Fibroblast of pulmonary artery (primary cell): Measurements from ENCODE around the gene CLTCL1.

ENCODE experiments used
- DNase-seq: peaks from one replicate; pipeline ENCODE4 v3.0.0-alpha.2; 2010; ENCODE audit warnings: low read depth
- H3K4me3 ChIP-seq: replicated peaks from 2 replicates; pipeline ENCODE4 v1.5.1; 2011; ENCODE audit warnings: low read depth, mild to moderate bottlenecking, control low read depth, low read length, moderate library complexity
- TF ChIP-seq, protein P1 (sequence below): IDR thresholded peaks from 2 replicates; pipeline ENCODE4 v1.5.1; 2011; ENCODE audit warnings: mild to moderate bottlenecking, control low read depth, low read length, inconsistent platforms; ENCODE audit errors: missing control alignments

CLTCL1 gene

DNA sequence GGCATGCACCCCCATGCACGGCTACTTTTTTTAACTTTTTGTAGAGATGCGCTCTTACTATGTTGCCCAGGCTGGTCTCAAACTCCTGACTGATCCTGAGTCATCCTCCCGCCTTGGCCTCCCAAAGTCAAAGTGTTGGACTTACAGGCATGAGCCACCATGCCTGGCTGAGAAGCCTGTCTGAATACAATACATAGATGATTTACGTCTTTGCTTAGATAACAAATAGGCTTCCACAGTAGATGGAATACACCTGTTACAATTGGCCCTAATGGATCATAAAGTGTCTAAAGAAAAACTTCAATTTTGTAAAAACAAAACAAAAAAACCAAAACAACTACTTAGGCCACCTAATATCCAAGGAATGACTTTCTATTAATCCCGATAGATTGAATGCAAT is 13.0 kb upstream of the CLTCL1 start:
- TF ChIP-seq, protein P1, sequence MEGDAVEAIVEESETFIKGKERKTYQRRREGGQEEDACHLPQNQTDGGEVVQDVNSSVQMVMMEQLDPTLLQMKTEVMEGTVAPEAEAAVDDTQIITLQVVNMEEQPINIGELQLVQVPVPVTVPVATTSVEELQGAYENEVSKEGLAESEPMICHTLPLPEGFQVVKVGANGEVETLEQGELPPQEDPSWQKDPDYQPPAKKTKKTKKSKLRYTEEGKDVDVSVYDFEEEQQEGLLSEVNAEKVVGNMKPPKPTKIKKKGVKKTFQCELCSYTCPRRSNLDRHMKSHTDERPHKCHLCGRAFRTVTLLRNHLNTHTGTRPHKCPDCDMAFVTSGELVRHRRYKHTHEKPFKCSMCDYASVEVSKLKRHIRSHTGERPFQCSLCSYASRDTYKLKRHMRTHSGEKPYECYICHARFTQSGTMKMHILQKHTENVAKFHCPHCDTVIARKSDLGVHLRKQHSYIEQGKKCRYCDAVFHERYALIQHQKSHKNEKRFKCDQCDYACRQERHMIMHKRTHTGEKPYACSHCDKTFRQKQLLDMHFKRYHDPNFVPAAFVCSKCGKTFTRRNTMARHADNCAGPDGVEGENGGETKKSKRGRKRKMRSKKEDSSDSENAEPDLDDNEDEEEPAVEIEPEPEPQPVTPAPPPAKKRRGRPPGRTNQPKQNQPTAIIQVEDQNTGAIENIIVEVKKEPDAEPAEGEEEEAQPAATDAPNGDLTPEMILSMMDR = no peak
- H3K4me3 ChIP-seq = no peak overlapping the region
- DNase-seq = no peak

DNA sequence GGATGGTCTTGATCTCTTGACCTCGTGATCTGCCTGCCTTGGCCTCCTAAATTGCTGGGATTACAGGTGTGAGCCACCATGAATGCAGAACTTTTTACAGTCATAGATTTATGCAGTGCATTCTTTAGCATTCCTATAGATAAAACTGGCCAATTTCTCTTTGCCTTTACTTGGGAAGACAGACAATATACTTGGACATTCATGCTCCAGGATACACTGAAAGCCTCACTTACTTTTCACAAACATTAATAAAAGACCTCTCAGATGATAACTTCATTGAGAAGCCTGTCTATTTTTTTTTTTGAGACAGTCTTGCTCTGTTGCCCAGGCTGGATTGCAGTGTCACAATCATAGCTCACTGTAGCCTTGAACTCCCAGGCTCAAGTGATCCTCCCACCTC is 12.3 kb upstream of the CLTCL1 start:
- DNase-seq = no peak
- no peak overlapping the region for H3K4me3 ChIP-seq
- TF ChIP-seq, protein P1 = no peak

DNA sequence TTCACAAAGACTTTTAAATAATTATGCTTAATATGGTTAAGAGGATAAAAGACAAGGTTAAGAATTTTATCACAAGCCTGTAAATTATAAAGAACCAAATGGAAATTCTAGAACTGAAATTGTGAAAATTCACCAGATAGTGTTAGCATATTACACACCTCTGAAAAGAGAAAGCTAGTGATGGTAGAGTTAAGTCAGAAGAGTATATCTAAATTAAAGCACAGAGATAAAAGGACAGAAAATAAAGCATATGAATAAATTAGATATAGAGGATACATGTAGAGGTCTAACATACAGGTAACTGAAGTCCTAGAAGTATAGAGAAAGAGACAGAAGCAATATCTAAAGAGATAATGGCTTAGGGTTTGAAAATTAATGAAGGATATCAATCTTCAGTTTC is 4.2 kb upstream of the CLTCL1 start:
- TF ChIP-seq, protein P1 = no peak
- no peak overlapping the region for H3K4me3 ChIP-seq
- no peak for DNase-seq

DNA sequence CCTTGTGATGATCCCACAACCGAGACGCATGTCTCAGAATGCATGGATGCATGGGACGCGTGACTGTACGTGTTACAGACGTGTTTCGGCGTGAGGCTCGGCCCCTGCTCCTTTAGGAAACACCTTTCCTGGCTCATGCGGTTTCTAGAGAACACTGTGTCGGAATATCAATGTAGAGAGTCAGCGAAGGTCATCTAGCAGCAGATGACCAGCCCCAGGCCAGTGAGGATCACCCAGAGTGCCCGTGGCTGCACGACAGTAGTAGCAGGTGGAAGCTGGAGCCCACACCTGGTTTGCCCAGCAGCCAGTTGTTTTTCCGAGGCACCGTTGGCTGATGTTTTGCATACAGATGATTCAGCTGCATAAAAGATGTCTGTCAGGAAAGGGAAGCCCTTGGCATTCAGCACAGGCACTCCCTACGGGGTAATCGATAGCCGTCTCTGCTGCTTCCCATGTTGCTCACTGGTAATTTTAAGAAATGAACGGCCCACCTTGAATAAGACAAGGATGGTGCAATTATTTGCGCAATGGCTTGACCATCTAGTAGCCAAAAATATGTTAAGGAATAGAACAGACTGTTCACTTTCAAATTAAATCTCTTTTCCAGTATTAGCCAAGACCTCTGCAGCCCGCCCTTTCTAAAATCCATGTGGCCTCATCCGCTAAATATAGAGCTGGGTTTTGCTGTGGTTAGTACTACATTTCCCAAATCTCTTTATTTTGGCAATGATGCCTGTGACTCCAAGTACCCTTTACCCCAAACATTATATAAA is 1.1 kb upstream of the CLTCL1 start:
- TF ChIP-seq, protein P1 = no peak
- peak overlapping the region; percentile 77 for H3K4me3 ChIP-seq
- DNase-seq = peak; percentile 20

DNA sequence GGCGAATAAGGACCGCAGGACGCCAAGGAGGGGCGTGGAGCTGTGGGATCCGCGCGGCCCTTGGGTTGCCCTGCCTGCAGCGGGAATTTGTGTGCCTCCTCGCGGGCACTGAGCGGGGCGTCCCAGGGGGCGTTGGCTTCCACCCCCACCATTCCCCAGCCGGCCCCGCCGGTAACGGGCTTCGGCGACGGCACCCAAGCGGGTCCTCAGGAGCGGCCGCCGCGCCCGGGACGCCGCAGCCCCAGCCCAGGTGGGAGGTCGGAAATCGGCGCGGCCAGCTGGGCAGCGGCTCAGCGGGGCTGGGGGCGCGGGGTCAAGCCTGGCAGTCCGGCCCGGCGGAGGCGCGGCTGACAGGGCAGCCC is 320 bp downstream of the CLTCL1 start:
- DNase-seq = peak; percentile 21
- H3K4me3 ChIP-seq = peak overlapping the region; percentile 70
- TF ChIP-seq, protein P1 = no peak

DNA sequence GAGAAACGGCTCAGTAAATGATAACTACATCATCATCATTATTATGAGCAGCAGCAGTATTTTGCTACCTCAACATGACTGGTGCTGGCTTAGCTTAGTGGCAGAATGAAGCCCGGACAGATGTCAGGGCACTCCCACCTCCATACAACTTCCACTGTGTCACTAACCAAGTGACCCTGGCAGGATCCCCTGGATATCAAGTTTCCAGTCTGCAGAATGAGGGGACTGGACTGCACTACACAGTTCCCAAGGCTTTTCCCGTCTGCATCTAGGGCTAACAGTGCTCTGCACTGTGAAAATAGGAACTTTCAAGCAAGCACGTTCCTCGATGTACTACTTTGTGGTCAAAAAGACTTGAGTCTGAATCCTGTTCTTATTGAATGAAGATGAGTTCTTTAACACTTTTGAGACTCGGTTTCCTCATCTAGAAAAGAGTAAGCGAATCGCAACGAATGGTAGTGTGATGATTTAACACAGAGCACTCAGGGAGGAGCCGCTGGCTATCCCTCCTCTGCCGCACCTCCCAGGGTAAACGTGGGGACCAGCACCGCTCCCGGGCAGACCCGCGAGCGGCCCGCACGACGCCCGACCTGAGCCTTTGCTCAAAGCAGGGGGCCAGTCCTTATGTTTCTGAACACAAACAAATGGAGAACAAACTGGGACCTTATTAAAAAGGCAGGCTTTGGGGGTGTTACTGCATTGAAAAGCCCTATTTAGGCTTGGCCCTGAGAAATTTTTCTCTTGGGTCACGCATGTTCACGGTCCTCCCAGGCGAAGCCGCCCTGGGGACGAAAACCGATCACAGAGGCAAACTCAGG is 910 bp downstream of the CLTCL1 start:
- no peak for DNase-seq
- TF ChIP-seq, protein P1 = no peak
- peak overlapping the region; percentile 70 for H3K4me3 ChIP-seq
